A549 (cell line): ENCODE measurements around the gene TMEM108. TPM values are rescaled to one million over a fixed set of nuclear protein-coding genes. Genes with fewer than 3 reads are reported as not detected.
"Not testable (repeated sequence)": the region's sequence is repeated elsewhere in the genome, so short reads cannot be mapped to it uniquely, and the experiment has no call there.

Experiments used
- ATAC-seq, 2 experiments: fragments of 200-7000 bp in 1 of 2; fragments of >200 bp in 1 of 2; cut with Nextera tagmentation in 1 of 2; cut with Tn5 transposase in 1 of 2; 3 replicates each; pipeline versions ENCODE4 v1.8.0 to v1.9.1; 2018 to 2020; ENCODE audit warnings: mild to moderate bottlenecking in 1 of 2, moderate library complexity in 1 of 2
- CTCF ChIA-PET: fragments of 300-600 bp; sonication (Branson Sonifier 250); formaldehyde crosslinking; extraction: SDS; loops from one replicate; lab custom pipeline; 2021; ENCODE audit warnings: antibody characterized with exemption, inconsistent platforms; lab: Yijun Ruan, JAX
- POLR2A ChIA-PET: fragments of 350-600 bp; formaldehyde crosslinking; extraction: SDS; loops from one replicate; lab custom pipeline; 2021; ENCODE audit warnings: antibody characterized with exemption, inconsistent platforms; lab: Yijun Ruan, JAX
- DNase-seq, 2 experiments: peaks; one replicate each; pipeline versions ENCODE4 v3.0.0 to v3.0.0-alpha.2; 2011 to 2016; ENCODE audit warnings: low read depth in 1 of 2, low spot score in 1 of 2
- FAIRE-seq: peaks from 2 replicates; lab custom pipeline; 2011; peaks lifted over from hg19 to GRCh38; lab: Jason Lieb, UNC
- H3K27ac ChIP-seq, 2 experiments: fragments of >200 bp; sonication (Bioruptor Twin); formaldehyde crosslinking; 3 replicates each; pipeline ENCODE4 v1.5.1; 2016 to 2017
- H3K4me1 ChIP-seq: fragments of >200 bp; sonication (Bioruptor Twin); formaldehyde crosslinking; 3 replicates; pipeline ENCODE4 v1.6.1; 2016
- H3K4me2 ChIP-seq: fragments of >200 bp; sonication (Bioruptor Twin); formaldehyde crosslinking; 3 replicates; pipeline ENCODE4 v1.6.1; 2016
- H3K4me3 ChIP-seq: fragments of >200 bp; sonication (Bioruptor Twin); formaldehyde crosslinking; 3 replicates; pipeline ENCODE4 v1.5.1; 2016
- H3K9me3 ChIP-seq: fragments of >200 bp; sonication (Bioruptor Twin); formaldehyde crosslinking; 3 replicates; pipeline ENCODE4 v1.6.1; 2016
- BCL3 ChIP-seq: fragments of >200 bp; sonication (Bioruptor Twin); formaldehyde crosslinking; IDR thresholded peaks from 3 replicates; pipeline ENCODE4 v1.6.1; 2016
- BHLHE40 ChIP-seq: IDR thresholded peaks from 2 replicates; pipeline ENCODE4 v1.6.1; 2012; ENCODE audit warnings: low read depth, low read length, inconsistent platforms
- CHD2 ChIP-seq: fragments of 150-350 bp; IDR thresholded peaks from 2 replicates; pipeline ENCODE4 v1.6.1; 2014; ENCODE audit warnings: low read length; ENCODE audit not compliant: partially characterized antibody
- E2F6 ChIP-seq: IDR thresholded peaks from 2 replicates; pipeline ENCODE4 v1.6.1; 2012; ENCODE audit warnings: low read depth, borderline replicate concordance
- EHF ChIP-seq: fragments of 250-450 bp; sonication (Bioruptor Pico); IDR thresholded peaks from 2 replicates; pipeline ENCODE4 v1.5.0; 2020; ENCODE audit warnings: mild to moderate bottlenecking
- EHMT2 ChIP-seq: fragments of 200-600 bp; sonication (generic); IDR thresholded peaks from 2 replicates; pipeline ENCODE4 v1.6.1; 2016; ENCODE audit warnings: antibody characterized with exemption, low read depth, mild to moderate bottlenecking, moderate library complexity
- ESRRA ChIP-seq: fragments of 150-350 bp; IDR thresholded peaks from 2 replicates; pipeline ENCODE4 v1.6.1; 2014; ENCODE audit warnings: mild to moderate bottlenecking, low read length, borderline replicate concordance
- FOSL2 ChIP-seq, 2 experiments: fragments of 450-650 bp in 1 of 2; fragments of >200 bp in 1 of 2; sonication (Bioruptor Twin) in 1 of 2; formaldehyde crosslinking; IDR thresholded peaks; 2 replicates each; pipeline versions ENCODE4 v1.5.0 to v1.6.1; 2016 to 2020; ENCODE audit warnings: mild to moderate bottlenecking in 1 of 2, moderate library complexity in 1 of 2
- FOXS1 ChIP-seq: fragments of 250-450 bp; sonication (Bioruptor Pico); IDR thresholded peaks from 2 replicates; pipeline ENCODE4 v1.5.0; 2020; ENCODE audit warnings: mild to moderate bottlenecking, moderate library complexity
- GATA3 ChIP-seq: IDR thresholded peaks from 2 replicates; pipeline ENCODE4 v1.6.1; 2012; ENCODE audit warnings: borderline replicate concordance
- HDAC2 ChIP-seq: fragments of 200-600 bp; sonication (generic); IDR thresholded peaks from 2 replicates; pipeline ENCODE4 v1.6.1; 2016
- HMGXB4 ChIP-seq: fragments of 250-450 bp; sonication (Bioruptor Pico); IDR thresholded peaks from 2 replicates; pipeline ENCODE4 v1.5.0; 2021; ENCODE audit warnings: mild to moderate bottlenecking, moderate library complexity, borderline replicate concordance
- HOXB5 ChIP-seq: fragments of 250-450 bp; sonication (Bioruptor Pico); IDR thresholded peaks from 2 replicates; pipeline ENCODE4 v1.5.0; 2020; ENCODE audit warnings: mild to moderate bottlenecking, moderate library complexity
- KDM5A ChIP-seq: fragments of 200-600 bp; sonication (generic); IDR thresholded peaks from 2 replicates; pipeline ENCODE4 v1.6.1; 2016; ENCODE audit warnings: antibody characterized with exemption, mild to moderate bottlenecking
- MAX ChIP-seq: IDR thresholded peaks from 2 replicates; pipeline ENCODE4 v1.6.1; 2012
- MYC ChIP-seq: IDR thresholded peaks from 2 replicates; pipeline ENCODE4 v1.6.1; 2012; ENCODE audit warnings: mild to moderate bottlenecking, inconsistent platforms, low read length, improper control_type of control experiment, borderline replicate concordance
- NPAS2 ChIP-seq: fragments of 250-450 bp; sonication (Bioruptor Pico); IDR thresholded peaks from 2 replicates; pipeline ENCODE4 v1.8.0; 2022; ENCODE audit warnings: mild to moderate bottlenecking, moderate library complexity, borderline replicate concordance
- RNF2 ChIP-seq: fragments of 200-600 bp; sonication (generic); IDR thresholded peaks from 2 replicates; pipeline ENCODE4 v1.6.1; 2016; ENCODE audit warnings: low read depth, mild to moderate bottlenecking, antibody characterized with exemption, moderate library complexity, borderline replicate concordance
- SMC3 ChIP-seq: fragments of >200 bp; sonication (Bioruptor Twin); formaldehyde crosslinking; IDR thresholded peaks from 3 replicates; pipeline ENCODE4 v1.6.1; 2018; ENCODE audit warnings: inconsistent platforms
- ZC3H11A ChIP-seq: fragments of 450-650 bp; IDR thresholded peaks from 2 replicates; pipeline ENCODE4 v1.6.1; 2014; ENCODE audit warnings: antibody characterized with exemption, mild to moderate bottlenecking
- ZFP36 ChIP-seq: fragments of 450-650 bp; IDR thresholded peaks from 2 replicates; pipeline ENCODE4 v1.6.1; 2014; ENCODE audit warnings: borderline replicate concordance; ENCODE audit not compliant: partially characterized antibody
- ZSCAN20 ChIP-seq: fragments of 250-450 bp; sonication (Bioruptor Pico); IDR thresholded peaks from 2 replicates; pipeline ENCODE4 v1.8.0; 2022; ENCODE audit warnings: mild to moderate bottlenecking, moderate library complexity
- WGBS: methylation state at CpG from one replicate; pipeline ENCODE4 v1.1.6; 2017; ENCODE audit errors: missing lambda C conversion rate; 5-methylcytosine and 5-hydroxymethylcytosine counted together
- polyA plus RNA-seq, 4 experiments: library from polyadenylated mRNA; depleted of rRNA in 3 of 4; stranded (reverse); fragments of >200 nt; fragmentation: RNase III in 1 of 4; extraction: RNeasy Plus Mini Kit Qiagen cat#74134 plus additional on column Dnase treatment in 1 of 4; gene quantifications; 2 replicates in 3 of 4; 3 replicates in 1 of 4; pipeline ENCODE4 v1.2.3, GENCODE V29; 2011 to 2017
- TF ChIP-seq, protein P1 (sequence below): IDR thresholded peaks from 2 replicates; pipeline ENCODE4 v1.6.1; 2012

The TMEM108 gene
- polyA plus RNA-seq, 2 of the 4 experiments (the other 2 are of a cell fraction), result not detected

DNA sequence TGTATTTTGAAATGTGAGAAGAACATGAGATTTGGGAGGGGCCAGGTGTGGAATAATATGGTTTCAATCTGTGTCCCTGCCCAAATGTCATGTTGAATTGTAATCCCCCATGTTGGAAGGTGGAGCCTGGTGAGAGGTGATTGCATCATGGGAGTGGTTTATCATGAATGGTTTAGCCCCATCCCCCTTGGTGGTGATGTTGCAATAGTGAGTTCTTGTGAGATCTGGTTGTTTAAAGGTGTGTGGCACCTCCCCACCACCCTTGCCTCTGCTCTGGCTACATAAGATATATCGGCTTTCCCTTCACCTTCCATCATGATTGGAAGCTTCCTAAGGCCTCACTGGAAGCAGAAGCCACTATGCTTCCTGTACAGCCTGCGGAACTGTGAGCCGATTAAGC is 23.9 kb upstream of the TMEM108 start:
- CTCF ChIA-PET, result no interaction called here
- TF ChIP-seq HOXB5 (CRISPR knock-in tag) (no peak), ZFP36 (no peak), BHLHE40 (no peak), E2F6 (no peak)
- TF ChIP-seq, protein P1, sequence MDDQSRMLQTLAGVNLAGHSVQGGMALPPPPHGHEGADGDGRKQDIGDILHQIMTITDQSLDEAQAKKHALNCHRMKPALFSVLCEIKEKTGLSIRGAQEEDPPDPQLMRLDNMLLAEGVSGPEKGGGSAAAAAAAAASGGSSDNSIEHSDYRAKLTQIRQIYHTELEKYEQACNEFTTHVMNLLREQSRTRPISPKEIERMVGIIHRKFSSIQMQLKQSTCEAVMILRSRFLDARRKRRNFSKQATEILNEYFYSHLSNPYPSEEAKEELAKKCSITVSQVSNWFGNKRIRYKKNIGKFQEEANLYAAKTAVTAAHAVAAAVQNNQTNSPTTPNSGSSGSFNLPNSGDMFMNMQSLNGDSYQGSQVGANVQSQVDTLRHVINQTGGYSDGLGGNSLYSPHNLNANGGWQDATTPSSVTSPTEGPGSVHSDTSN, result no peak
- TF ChIP-seq, all 56 proteins: peak for 0
- Histone ChIP-seq H3K4me2 (no peak overlapping the region), H3K9me3 (no peaks in the 10 kb centered on the region), H3K27ac (no peak overlapping the region), H3K4me1 (no peaks in the 10 kb centered on the region), H3K4me3 (no peak overlapping the region)
- FAIRE-seq (no peak), ATAC-seq (no peak), DNase-seq (no peak)
- 33% methylated on average over 3 of the region's 3 CpGs for WGBS
- POLR2A ChIA-PET, result no interaction called here

- ATAC-seq, H3K4me2 ChIP-seq, POLR2A ChIA-PET, H3K27ac ChIP-seq, H3K4me1 ChIP-seq, H3K4me3 ChIP-seq, FAIRE-seq, CTCF ChIA-PET, DNase-seq, H3K9me3 ChIP-seq: not testable (repeated sequence)
- 23% methylated on average over 5 of the region's 5 CpGs for WGBS
These were observed 22.6 kb upstream of the TMEM108 start for GRCh38 chr3:133015573-133015972.

DNA sequence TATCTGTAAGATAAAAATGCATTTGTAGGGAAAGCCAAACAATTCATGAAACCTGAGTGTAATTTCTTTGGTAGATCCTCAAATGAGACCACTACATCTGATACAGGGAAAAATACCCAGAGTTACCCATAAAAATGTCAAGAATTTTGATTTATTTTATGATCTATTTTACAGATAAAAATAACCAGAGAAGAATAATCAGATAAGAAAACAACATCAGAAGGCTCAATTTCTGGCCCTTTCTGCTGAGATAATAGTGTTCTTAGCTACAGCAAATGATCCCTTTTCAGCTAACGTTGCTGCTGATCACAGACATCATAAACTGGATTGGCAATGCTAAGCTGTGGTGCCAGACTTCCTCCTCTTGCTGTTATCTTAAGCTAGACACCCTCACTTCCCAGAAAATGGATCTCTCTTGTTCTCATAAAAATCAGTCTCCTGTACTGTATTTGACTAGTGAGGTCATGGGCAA is 21.3 kb upstream of the TMEM108 start:
- WGBS, result 5% methylated on average over 1 of the region's 1 CpG
- no peak for ATAC-seq
- no peak for DNase-seq
- FAIRE-seq, result no peak
- TF ChIP-seq HOXB5 (CRISPR knock-in tag) (no peak), EHF (CRISPR knock-in tag) (no peak), BCL3 (no peak), HMGXB4 (CRISPR knock-in tag) (no peak), MAX (no peak), ZC3H11A (no peak), ZSCAN20 (CRISPR knock-in tag) (no peak), ESRRA (no peak), SMC3 (no peak), MYC (no peak), NPAS2 (no peak), EHMT2 (no peak), FOXS1 (CRISPR knock-in tag) (no peak), CHD2 (no peak), KDM5A (no peak), FOSL2 (IDR thresholded peaks at IDR 0.05) (no peak), FOSL2 (CRISPR knock-in tag; IDR thresholded peaks at IDR 0.05) (no peak), RNF2 (no peak), GATA3 (no peak), HDAC2 (no peak)
- no peak overlapping the region for H3K4me3 ChIP-seq
- POLR2A ChIA-PET, result no interaction called here
- CTCF ChIA-PET, result no interaction called here
- no peak overlapping the region for H3K4me2 ChIP-seq
- H3K4me1 ChIP-seq, result no peaks in the 10 kb centered on the region
- H3K9me3 ChIP-seq, result no peaks in the 10 kb centered on the region
- H3K27ac ChIP-seq, result no peak overlapping the region
